Upper lobe of left lung (tissue), 6 donors: Measurements from ENCODE around the gene NATD1. TPM values are rescaled to one million over a fixed set of nuclear protein-coding genes. Genes with fewer than 3 reads are reported as not detected.
A peak's percentile ranks its signal among the peaks of the same experiment; 100 is the strongest.

Experiments
- ATAC-seq, 2 donors: fragments of 200-7000 bp; cut with Tn5 transposase; one replicate each; pipeline ENCODE4 v1.9.1; 2022; ENCODE audit warnings: mild to moderate bottlenecking in 2 of 2, moderate library complexity in 2 of 2; ENCODE audit not compliant: low FRiP score in 2 of 2
- DNase-seq, 2 donors: peaks; one replicate each; pipeline ENCODE4 v3.0.0-alpha.2; 2019 to 2020
- H3K27ac ChIP-seq, 4 donors: fragments of 200-600 bp; sonication (generic); one replicate each; pipeline ENCODE4 v1.5.1; 2016 to 2019
- H3K27me3 ChIP-seq, 4 donors: fragments of 200-600 bp; sonication (generic); one replicate each; pipeline ENCODE4 v1.5.1; 2017 to 2019
- H3K36me3 ChIP-seq, 4 donors: fragments of 200-600 bp; sonication (generic); one replicate each; pipeline ENCODE4 v1.5.1; 2016 to 2019
- H3K4me1 ChIP-seq, 4 donors: fragments of 200-600 bp; sonication (generic); one replicate each; pipeline ENCODE4 v1.5.1; 2018 to 2019
- H3K4me3 ChIP-seq, 4 donors: fragments of 200-600 bp; sonication (generic); one replicate each; pipeline ENCODE4 v1.5.1; 2017 to 2019; ENCODE audit warnings: mild to moderate bottlenecking in 2 of 4, moderate library complexity in 1 of 4
- H3K9me3 ChIP-seq, 4 donors: fragments of 200-600 bp; sonication (generic); one replicate each; pipeline ENCODE4 v1.5.1; 2018 to 2019
- CTCF ChIP-seq, 6 experiments: fragments of 450-650 bp in 4 of 6; fragments of 200-600 bp in 2 of 6; sonication (generic) in 2 of 6; IDR thresholded peaks; one replicate each; pipeline ENCODE4 v1.5.1; 2016 to 2019; ENCODE audit warnings: antibody characterized with exemption in 6 of 6
- EP300 ChIP-seq, 4 donors: sonication (generic); formaldehyde crosslinking; IDR thresholded peaks; one replicate each; pipeline ENCODE4 v1.5.1; 2017; ENCODE audit warnings: antibody characterized with exemption in 4 of 4, control low read depth in 2 of 4
- POLR2A ChIP-seq, 4 donors: fragments of 450-650 bp; IDR thresholded peaks; one replicate each; pipeline ENCODE4 v1.5.1; 2016 to 2017; ENCODE audit warnings: antibody characterized with exemption in 4 of 4, mild to moderate bottlenecking in 2 of 4
- POLR2AphosphoS5 ChIP-seq, 2 donors: sonication (generic); formaldehyde crosslinking; IDR thresholded peaks; one replicate each; pipeline ENCODE4 v1.5.1; 2017; ENCODE audit warnings: antibody characterized with exemption in 2 of 2
- WGBS, 2 donors: methylation state at CpG; one replicate each; pipeline ENCODE4 v1.1.5; 2017 to 2018; 5-methylcytosine and 5-hydroxymethylcytosine counted together
- total RNA-seq, 6 donors: library from RNA; depleted of rRNA in 4 of 6; stranded (reverse); fragments of >200 nt in 4 of 6; gene quantifications; one replicate each; pipeline versions ENCODE4 v1.1.0 to v1.2.1, GENCODE V29; 2016 to 2021
- donor health status: DM: no; HTN: no; CAD: no; lungs with moderate emphysema.
- donor health status: DM: no; HTN: yes; CAD: no; lungs with severe emphysema.

The NATD1 gene
- total RNA-seq, 6 donors from 2014 or later = 11.2 to 32.5 (median 16.1) TPM

GRCh38 chr17:21233581-21234347 lies 19.4 kb downstream of the NATD1 start:
- WGBS, 2 donors = 75 to 76% methylated on average over 7 of the region's 7 CpGs
- no peak for DNase-seq
- peak in 1 of 2 donors; percentile 78 for ATAC-seq
- TF ChIP-seq EP300 (IDR thresholded peaks at IDR 0.05) (no peak), POLR2A (IDR thresholded peaks at IDR 0.05) (no peak), CTCF (IDR thresholded peaks at IDR 0.05) (no peak), POLR2AphosphoS5 (IDR thresholded peaks at IDR 0.05) (no peak)
- H3K27me3 ChIP-seq = no peaks in the 10 kb centered on the region
- H3K27ac ChIP-seq = no peak overlapping the region
- no peaks in the 10 kb centered on the region for H3K36me3 ChIP-seq
- no peak overlapping the region for H3K4me3 ChIP-seq
- no peaks in the 10 kb centered on the region for H3K9me3 ChIP-seq
- no peaks in the 10 kb centered on the region for H3K4me1 ChIP-seq

GRCh38 chr17:21232033-21232749 lies 21.0 kb downstream of the NATD1 start:
- H3K36me3 ChIP-seq = no peaks in the 10 kb centered on the region
- no peak for TF ChIP-seq EP300 (IDR thresholded peaks at IDR 0.05)
- TF ChIP-seq POLR2A (IDR thresholded peaks at IDR 0.05) = no peak
- no peak for TF ChIP-seq POLR2AphosphoS5 (IDR thresholded peaks at IDR 0.05)
- TF ChIP-seq CTCF (IDR thresholded peaks at IDR 0.05) = no peak
- H3K27ac ChIP-seq = no peak overlapping the region
- H3K9me3 ChIP-seq = no peaks in the 10 kb centered on the region
- no peaks in the 10 kb centered on the region for H3K4me1 ChIP-seq
- no peak for DNase-seq
- ATAC-seq = no peak
- no peak overlapping the region for H3K4me3 ChIP-seq
- WGBS, 2 donors = 84 to 91% methylated on average over 4 of the region's 4 CpGs
- no peaks in the 10 kb centered on the region for H3K27me3 ChIP-seq

- no peak for ATAC-seq
- Histone ChIP-seq H3K27me3 (no peaks in the 10 kb centered on the region), H3K4me1 (no peaks in the 10 kb centered on the region), H3K36me3 (no peaks in the 10 kb centered on the region), H3K9me3 (no peaks in the 10 kb centered on the region), H3K4me3 (no peak overlapping the region), H3K27ac (no peak overlapping the region)
- 73 to 78% methylated on average over 5 to 6 of the region's 6 CpGs for WGBS, 2 donors
- TF ChIP-seq POLR2A (IDR thresholded peaks at IDR 0.05) = no peak
- no peak for TF ChIP-seq EP300 (IDR thresholded peaks at IDR 0.05)
- no peak for TF ChIP-seq CTCF (IDR thresholded peaks at IDR 0.05)
- no peak for TF ChIP-seq POLR2AphosphoS5 (IDR thresholded peaks at IDR 0.05)
- DNase-seq = no peak
Measured at GRCh38 chr17:21231533-21231932, 21.7 kb downstream of the NATD1 start.

GRCh38 chr17:21228845-21229244 lies 24.4 kb downstream of the NATD1 start:
- no peaks in the 10 kb centered on the region for H3K27me3 ChIP-seq
- H3K36me3 ChIP-seq = no peaks in the 10 kb centered on the region
- TF ChIP-seq CTCF (IDR thresholded peaks at IDR 0.05) = no peak
- no peak for TF ChIP-seq POLR2AphosphoS5 (IDR thresholded peaks at IDR 0.05)
- TF ChIP-seq POLR2A (IDR thresholded peaks at IDR 0.05) = no peak
- TF ChIP-seq EP300 (IDR thresholded peaks at IDR 0.05) = no peak
- H3K4me1 ChIP-seq = peaks cover 0 to 10% (median 4%) of the 10 kb centered on the region in 4 donors
- WGBS, 2 donors = 78 to 92% methylated on average over 2 of the region's 2 CpGs
- no peak overlapping the region for H3K27ac ChIP-seq
- DNase-seq (no peak), ATAC-seq (no peak)
- no peak overlapping the region for H3K4me3 ChIP-seq
- no peaks in the 10 kb centered on the region for H3K9me3 ChIP-seq
